Loucy (cell line): ENCODE results near the gene CD7.

Source experiments
- H2AFZ ChIP-seq: fragments of 200-600 bp; sonication (generic); 2 replicates; pipeline ENCODE4 v1.6.0; 2016; ENCODE audit warnings: antibody characterized with exemption, mild to moderate bottlenecking, low read length, moderate library complexity
- H3F3A ChIP-seq: fragments of 200-600 bp; 2 replicates; pipeline ENCODE4 v1.6.0; 2016; ENCODE audit warnings: antibody characterized with exemption, low read depth, mild to moderate bottlenecking
- H3K27me3 ChIP-seq: fragments of 200-600 bp; sonication (generic); 2 replicates; pipeline ENCODE4 v1.6.1; 2014; ENCODE audit warnings: low read length, mild to moderate bottlenecking; ENCODE audit not compliant: insufficient read depth, poor library complexity, severe bottlenecking
- H3K36me3 ChIP-seq: fragments of 200-600 bp; sonication (generic); 2 replicates; pipeline ENCODE4 v1.6.1; 2016; ENCODE audit warnings: low read length; ENCODE audit not compliant: insufficient read depth
- H3K4me1 ChIP-seq: fragments of 200-600 bp; sonication (generic); 2 replicates; pipeline ENCODE4 v1.5.1; 2014; ENCODE audit warnings: low read length, mild to moderate bottlenecking; ENCODE audit not compliant: insufficient read depth, poor library complexity, severe bottlenecking
- H3K4me2 ChIP-seq: fragments of 200-600 bp; sonication (generic); 2 replicates; pipeline ENCODE4 v1.6.0; 2014; ENCODE audit warnings: antibody characterized with exemption, low read length, low read depth, mild to moderate bottlenecking; ENCODE audit not compliant: poor library complexity, severe bottlenecking
- H3K4me3 ChIP-seq: fragments of 200-600 bp; sonication (generic); 2 replicates; pipeline ENCODE4 v1.5.1; 2014; ENCODE audit warnings: low read length, mild to moderate bottlenecking, mixed read lengths; ENCODE audit not compliant: poor library complexity, severe bottlenecking
- H3K79me2 ChIP-seq: fragments of 200-600 bp; sonication (generic); 2 replicates; pipeline ENCODE4 v1.6.1; 2014; ENCODE audit warnings: low read length; ENCODE audit not compliant: insufficient read depth
- H3K9ac ChIP-seq: fragments of 200-600 bp; sonication (generic); 2 replicates; pipeline ENCODE4 v1.6.0; 2014; ENCODE audit warnings: mild to moderate bottlenecking, low read depth, low read length, moderate library complexity; ENCODE audit not compliant: poor library complexity, severe bottlenecking
- H3K9me2 ChIP-seq: fragments of 200-600 bp; sonication (generic); replicated peaks from 2 replicates; pipeline ENCODE4 v1.6.1; 2016; ENCODE audit warnings: low read depth, low read length, mixed read lengths
- H3K9me3 ChIP-seq: fragments of 200-600 bp; sonication (generic); 2 replicates; pipeline ENCODE4 v1.6.1; 2014; ENCODE audit warnings: mild to moderate bottlenecking, antibody characterized with exemption, low read length, low read depth; ENCODE audit not compliant: insufficient read depth
- H4K20me1 ChIP-seq: fragments of 200-600 bp; sonication (generic); 2 replicates; pipeline ENCODE4 v1.6.0; 2014; ENCODE audit warnings: antibody characterized with exemption, low read length, mild to moderate bottlenecking; ENCODE audit not compliant: insufficient read depth, poor library complexity, severe bottlenecking
- EZH2phosphoT487 ChIP-seq: fragments of 200-600 bp; IDR thresholded peaks from 2 replicates; pipeline ENCODE4 v1.6.1; 2018; ENCODE audit warnings: antibody characterized with exemption, mild to moderate bottlenecking, moderate library complexity, borderline replicate concordance
- TF ChIP-seq, protein P1 (sequence below): fragments of 200-600 bp; sonication (generic); conservative IDR thresholded peaks from 2 replicates; pipeline ENCODE4 v1.5.1; 2014; ENCODE audit warnings: mild to moderate bottlenecking, antibody characterized with exemption, low read length

The CD7 gene

DNA sequence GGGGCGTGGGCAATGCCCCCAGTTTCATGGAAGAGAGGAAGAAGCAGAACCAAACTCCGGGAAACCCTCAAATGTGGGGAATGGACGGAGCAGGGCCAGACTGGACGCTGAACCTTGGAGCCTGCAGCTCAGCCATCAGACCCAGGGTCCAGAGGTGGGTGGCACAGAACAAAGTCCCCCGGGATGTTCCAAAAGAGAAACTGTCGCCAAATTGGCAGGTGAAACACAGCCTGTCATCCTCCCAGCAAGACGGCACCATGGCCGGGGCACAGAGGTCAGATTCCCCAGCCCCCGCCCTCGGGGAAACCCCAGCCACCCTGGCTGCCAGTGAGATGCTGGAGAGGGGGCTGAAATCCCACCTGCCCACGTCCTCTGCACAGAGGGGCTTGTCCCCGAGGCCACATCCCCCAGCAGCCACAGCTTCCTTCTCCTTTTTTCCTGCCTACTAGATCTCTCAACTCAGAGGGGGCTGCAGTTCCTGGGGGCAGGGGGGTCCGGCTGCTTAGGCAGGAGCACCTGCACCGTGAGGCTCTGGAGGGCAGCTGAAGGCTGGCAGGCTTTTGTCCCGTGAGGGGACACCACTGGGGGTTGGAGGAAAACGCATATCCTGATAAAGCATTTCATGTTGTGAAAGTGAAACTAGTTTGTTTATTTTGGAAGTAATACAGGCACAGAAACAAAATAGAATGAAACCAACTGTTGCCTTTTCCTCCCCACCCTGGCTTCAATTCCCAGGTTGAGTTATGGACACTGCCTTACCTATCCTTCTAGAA lies 17.4 kb upstream of the CD7 start:
- Histone ChIP-seq H2AFZ (peak overlapping the region; percentile 93), H3K36me3 (no peaks in the 10 kb centered on the region), H3K9ac (peak overlapping the region; percentile 66), H3K4me1 (peaks cover 31% of the 10 kb centered on the region), H3K4me3 (peak overlapping the region; percentile 71), H3K27me3 (no peaks in the 10 kb centered on the region), H3F3A (no peaks in the 10 kb centered on the region; the same call in 1 of the 2 replicates), H4K20me1 (no peaks in the 10 kb centered on the region), H3K79me2 (no peaks in the 10 kb centered on the region), H3K9me3 (no peaks in the 10 kb centered on the region), H3K9me2 (no peaks in the 10 kb centered on the region), H3K4me2 (peak overlapping the region; percentile 78)
- TF ChIP-seq, protein P1, sequence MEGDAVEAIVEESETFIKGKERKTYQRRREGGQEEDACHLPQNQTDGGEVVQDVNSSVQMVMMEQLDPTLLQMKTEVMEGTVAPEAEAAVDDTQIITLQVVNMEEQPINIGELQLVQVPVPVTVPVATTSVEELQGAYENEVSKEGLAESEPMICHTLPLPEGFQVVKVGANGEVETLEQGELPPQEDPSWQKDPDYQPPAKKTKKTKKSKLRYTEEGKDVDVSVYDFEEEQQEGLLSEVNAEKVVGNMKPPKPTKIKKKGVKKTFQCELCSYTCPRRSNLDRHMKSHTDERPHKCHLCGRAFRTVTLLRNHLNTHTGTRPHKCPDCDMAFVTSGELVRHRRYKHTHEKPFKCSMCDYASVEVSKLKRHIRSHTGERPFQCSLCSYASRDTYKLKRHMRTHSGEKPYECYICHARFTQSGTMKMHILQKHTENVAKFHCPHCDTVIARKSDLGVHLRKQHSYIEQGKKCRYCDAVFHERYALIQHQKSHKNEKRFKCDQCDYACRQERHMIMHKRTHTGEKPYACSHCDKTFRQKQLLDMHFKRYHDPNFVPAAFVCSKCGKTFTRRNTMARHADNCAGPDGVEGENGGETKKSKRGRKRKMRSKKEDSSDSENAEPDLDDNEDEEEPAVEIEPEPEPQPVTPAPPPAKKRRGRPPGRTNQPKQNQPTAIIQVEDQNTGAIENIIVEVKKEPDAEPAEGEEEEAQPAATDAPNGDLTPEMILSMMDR, result no peak
- TF ChIP-seq EZH2phosphoT487, result no peak

DNA sequence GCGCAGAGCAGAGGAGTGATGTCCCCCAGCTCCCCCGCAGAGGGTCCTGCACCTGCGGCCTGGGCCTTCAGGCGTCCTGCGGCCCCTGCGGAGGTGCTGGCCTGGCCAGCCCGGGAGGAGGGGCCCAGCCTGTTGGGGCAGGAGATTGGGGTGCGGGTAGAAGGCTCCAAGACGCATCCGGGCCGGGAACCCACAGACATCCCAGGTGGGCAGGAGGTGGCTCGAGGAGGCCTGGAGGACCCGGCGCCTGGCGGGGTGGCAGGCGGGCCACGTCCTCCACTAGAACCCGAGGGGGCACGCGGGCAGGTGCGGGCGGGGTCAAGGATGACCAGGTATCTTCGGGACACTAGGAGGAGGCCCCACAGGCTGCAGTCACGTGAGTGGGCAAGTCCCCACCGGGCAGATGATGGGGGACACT lies 16.8 kb upstream of the CD7 start:
- Histone ChIP-seq H3K9me2 (no peaks in the 10 kb centered on the region), H2AFZ (no peak overlapping the region), H3K4me2 (peak overlapping the region; percentile 78), H3K4me3 (peak overlapping the region; percentile 71), H3F3A (no peaks in the 10 kb centered on the region; the same call in 1 of the 2 replicates), H3K27me3 (no peaks in the 10 kb centered on the region), H3K79me2 (no peaks in the 10 kb centered on the region), H3K4me1 (peaks cover 31% of the 10 kb centered on the region), H3K9me3 (no peaks in the 10 kb centered on the region), H4K20me1 (no peaks in the 10 kb centered on the region), H3K36me3 (no peaks in the 10 kb centered on the region), H3K9ac (peak overlapping the region; percentile 66)
- TF ChIP-seq, protein P1, result no peak
- TF ChIP-seq EZH2phosphoT487, result no peak

DNA sequence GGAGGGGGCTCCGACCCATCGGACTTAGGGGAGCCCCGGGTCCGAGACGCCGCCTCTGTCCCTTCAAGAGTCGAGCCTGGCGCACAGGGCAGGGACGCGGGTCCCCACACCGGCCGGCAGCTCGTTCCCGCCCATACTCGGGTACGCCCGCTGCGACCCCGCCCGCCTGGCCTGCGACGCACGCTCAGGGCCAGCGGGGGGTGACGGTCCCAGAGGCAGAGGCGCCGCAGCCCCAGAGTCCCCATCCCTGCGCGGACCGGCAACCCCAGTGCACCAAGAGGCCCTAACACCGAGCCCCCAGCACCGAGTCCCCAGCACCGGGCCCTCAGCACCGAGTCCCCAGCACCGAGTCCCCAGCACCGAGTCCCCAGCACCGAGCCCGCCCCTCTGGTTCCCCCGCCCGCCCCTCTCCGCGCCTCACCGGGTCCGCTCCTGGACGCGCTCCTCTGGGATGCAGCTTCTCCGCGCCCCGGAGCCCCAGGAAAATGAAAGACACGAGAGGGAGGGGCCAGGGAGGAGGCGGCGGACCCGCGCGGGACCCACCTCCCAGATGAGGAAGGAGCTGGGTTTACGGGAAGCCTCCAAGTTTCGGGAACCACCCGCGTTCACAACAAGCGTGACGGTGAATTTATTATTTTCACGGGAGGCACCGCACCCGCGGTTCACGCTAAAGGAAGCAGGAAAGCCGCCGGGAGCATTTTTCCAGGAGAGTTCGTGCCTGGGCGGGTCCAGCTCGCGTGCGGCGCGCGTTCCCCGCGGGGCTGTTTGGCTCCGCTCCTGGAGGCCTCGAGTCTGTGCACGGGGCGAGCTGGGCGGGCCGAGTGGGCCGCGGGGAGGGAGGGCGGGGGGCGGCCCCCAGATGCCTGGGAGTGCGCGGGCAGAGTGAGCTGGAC lies 16.1 kb upstream of the CD7 start, which contains the start of gene SECTM1:
Gene SECTM1 (minus strand): TSS at position 488 of the 893 bp plus-strand sequence. CDS start 6,526 bp downstream, outside the sequence.
- TF ChIP-seq, protein P1, result no peak
- TF ChIP-seq EZH2phosphoT487, result no peak
- H3F3A ChIP-seq, result no peaks in the 10 kb centered on the region; the same call in 1 of the 2 replicates
- no peaks in the 10 kb centered on the region for H3K9me2 ChIP-seq
- H3K9ac ChIP-seq, result peak within 1 kb of the TSS; percentile 66
- no peaks in the 10 kb centered on the region for H3K27me3 ChIP-seq
- H2AFZ ChIP-seq, result peak within 1 kb of the TSS; percentile 93
- H4K20me1 ChIP-seq, result no peaks in the 10 kb centered on the region
- H3K4me1 ChIP-seq, result peaks cover 31% of the 10 kb centered on the region
- H3K4me3 ChIP-seq, result peak within 1 kb of the TSS; percentile 71
- H3K79me2 ChIP-seq, result no peaks in the 10 kb centered on the region
- H3K9me3 ChIP-seq, result no peaks in the 10 kb centered on the region
- no peaks in the 10 kb centered on the region for H3K36me3 ChIP-seq
- peak within 1 kb of the TSS; percentile 78 for H3K4me2 ChIP-seq
